Stimulated activated CD8-positive, alpha-beta memory T cell treated with anti-CD3 and anti-CD28 coated beads, Interleukin-15, amount 100 ng/mL, for 48 hours (primary cell): ENCODE results near the gene MYRIP.
"Not testable (repeated sequence)": the region's sequence is repeated elsewhere in the genome, so short reads cannot be mapped to it uniquely, and the experiment has no call there.

ENCODE experiments used
- DNase-seq, 2 donors: peaks; one replicate each; pipeline ENCODE4 v3.0.0-alpha.2; 2020; ENCODE audit warnings: low read depth in 2 of 2

MYRIP gene

DNA sequence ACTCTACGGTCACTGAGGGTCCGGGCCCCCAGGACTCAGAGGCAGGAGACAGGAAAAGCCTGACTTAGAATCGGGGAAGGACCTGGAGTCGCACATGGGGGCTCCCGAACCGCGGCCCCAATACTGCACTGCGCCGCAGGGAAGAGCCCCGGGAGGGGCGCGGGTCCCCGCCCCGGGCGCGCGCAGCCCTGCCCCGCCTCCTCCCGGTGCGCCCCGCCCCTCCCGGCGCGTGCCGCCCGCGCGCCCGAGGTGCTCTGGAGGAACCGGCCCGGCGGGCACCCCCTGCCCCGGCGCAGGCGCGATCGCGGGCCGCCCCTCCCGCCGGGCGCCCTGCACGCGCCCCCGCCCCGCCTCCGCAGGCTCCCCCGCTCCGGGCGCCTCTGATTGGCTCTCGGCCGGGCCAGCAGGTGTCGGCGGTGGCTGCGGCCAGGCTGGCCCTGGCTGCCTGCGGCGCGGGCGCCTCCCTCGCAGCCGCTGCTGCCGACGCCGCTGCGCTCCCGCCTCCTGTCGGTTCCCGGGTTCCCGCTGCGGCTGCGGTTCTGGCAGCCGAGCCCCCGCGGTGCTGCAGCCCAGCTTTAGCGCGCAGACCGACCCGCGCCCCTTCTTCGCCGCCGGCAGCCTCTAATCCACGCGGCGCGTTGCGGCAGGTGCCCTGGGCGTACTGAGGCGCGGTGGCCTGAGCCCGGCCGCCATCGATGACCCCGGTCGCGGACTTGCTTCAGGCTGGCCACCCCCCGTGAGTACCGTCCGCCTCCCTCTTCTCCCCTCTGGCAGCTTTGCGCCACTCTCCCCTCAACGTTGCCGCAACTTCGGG, at the start of gene MYRIP:
TSS of gene MYRIP (plus strand) at position 429 of the 814 bp plus-strand sequence. CDS start 91,208 bp downstream, outside the sequence.
- no peak for DNase-seq

DNA sequence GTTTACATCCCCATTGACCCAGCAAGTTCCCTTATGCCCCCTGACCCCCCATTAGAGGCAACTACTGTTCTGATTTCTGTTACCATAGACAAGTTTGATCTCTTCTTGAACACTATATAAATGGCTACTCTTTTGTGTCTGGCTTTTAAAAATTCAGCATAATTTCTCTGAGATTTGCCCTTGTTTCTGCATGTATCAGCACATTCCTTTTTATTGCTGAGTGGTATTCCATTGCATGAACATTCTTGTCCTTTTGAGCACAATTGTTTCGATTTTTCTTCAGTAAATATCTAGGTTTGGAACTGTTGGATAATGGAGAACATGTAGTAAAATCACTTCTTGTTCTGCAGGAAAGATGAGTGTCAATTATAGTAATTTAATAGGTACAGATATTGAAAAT, 49.1 kb upstream of the MYRIP start:
- no peak for DNase-seq

DNA sequence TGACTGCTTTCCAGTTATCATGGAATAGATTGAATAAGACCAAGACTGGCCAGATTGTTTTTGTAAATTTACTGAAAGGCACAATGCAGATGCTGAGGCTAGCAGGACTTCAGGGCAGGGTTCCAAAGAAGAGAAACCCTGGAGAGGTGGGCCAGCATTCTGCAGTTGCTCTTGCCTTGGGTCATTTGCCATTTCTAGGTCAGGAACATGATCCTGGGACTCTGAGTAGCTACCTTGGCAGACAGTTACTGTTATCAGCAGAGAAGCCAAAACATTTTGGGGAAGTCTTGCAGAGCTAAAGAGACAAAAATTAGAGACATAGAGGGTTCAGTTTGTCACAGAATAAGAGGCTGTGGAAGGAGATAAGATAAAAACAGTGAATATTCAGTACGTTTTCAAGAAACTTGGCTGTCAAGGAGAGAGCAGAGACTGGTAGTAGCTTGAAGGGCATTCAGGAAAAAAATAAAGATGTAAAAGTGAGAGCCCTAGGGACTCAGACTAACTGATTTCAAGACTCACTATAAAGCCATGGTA, 46.8 kb upstream of the MYRIP start:
- no peak for DNase-seq

DNA sequence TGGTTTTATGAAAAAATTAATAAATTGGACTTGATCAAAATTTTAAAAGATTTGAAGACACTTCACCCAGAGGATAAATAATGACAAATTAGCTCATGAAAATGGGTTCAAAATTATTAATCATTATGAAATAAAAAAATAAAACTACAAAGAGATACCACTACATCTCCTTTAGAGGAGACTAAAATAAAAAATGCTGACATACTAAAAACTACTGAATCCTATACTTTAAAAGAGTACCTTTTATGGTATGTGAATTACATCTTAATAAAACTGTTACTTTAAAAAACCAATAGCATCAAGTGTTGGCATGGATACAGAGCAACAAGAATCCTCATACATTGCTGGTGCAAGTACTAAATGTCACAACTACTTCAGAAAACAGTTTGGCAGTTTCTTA, 46.0 kb upstream of the MYRIP start:
- no peak for DNase-seq

GRCh38 chr3:39765575-39765974, 43.8 kb upstream of the MYRIP start:
- no peak for DNase-seq

DNA sequence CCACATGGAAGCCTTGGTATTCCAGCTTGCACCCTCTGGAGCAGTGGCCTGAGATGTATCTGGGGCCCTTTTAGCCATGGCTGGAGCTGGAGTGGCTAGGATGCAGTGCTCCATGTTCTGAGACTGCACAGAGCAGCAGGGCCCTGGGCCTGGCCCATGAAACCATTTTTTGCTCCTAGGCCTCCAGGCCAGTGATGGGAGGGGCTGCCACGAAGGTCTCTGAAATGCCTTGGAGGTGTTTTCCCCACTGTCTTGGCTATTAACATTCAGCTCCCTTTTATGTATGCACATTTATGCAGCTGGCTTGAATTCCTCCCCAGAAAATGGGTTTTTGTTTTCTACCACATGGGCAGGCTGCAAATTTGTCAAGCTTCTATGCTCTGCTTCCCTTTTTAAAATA, 43.0 kb upstream of the MYRIP start:
- DNase-seq = no peak

GRCh38 chr3:39766909-39767308, 42.5 kb upstream of the MYRIP start:
- DNase-seq = not testable (repeated sequence)

DNA sequence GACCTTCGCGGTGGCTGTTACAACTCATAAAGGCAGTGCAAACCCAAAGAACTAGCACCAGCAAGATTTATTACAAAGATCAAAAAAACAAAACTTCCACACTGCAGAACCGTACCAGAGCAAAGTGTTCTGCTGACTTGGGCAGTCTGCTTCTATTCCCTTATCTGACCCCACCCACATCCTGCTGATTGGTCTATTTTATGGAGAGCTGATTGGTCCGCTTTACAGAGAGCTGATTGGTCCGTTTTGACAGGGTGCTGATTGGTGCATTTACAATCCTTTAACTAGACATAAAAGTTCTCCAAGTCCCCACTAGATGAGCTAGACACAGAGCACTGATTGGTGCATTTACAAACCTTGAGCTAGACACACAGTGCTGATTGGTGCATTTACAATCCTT, 31.2 kb upstream of the MYRIP start:
- DNase-seq = not testable (repeated sequence)

DNA sequence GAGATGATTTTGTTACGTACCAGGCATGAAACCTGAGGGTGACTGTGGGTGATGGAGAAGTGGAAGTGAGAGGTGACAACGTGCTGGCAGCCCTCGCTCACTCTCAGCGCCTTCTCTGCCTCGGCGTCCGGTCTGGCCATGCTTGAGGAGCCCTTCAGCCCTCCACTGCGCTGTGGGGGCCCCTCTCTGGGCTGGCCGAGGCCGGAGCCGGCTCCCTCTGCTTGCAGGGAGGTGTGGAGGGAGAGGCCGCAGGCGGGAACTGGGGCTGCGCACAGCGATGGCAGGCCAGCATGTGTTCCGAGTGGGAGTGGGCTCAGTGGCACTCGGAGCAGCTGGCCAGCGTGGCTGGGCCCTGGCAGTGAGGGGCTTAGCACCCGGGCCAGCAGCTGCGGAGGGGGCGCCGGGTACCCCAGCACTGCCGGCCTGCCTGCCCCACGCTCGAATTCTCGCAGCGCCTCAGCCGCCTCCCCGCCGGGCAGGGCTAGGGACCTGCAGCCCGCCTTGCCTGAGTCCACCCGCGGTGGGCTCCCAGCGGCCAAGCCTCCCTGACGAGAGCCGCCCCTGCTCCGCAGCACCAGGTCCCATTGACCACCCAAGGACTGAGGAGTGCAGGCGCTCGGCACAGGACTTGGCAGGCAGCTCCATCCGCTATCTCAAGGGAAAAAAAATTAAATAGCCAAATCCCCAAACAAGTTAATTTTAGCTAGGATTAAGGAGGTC, 29.7 kb upstream of the MYRIP start:
- no peak for DNase-seq

DNA sequence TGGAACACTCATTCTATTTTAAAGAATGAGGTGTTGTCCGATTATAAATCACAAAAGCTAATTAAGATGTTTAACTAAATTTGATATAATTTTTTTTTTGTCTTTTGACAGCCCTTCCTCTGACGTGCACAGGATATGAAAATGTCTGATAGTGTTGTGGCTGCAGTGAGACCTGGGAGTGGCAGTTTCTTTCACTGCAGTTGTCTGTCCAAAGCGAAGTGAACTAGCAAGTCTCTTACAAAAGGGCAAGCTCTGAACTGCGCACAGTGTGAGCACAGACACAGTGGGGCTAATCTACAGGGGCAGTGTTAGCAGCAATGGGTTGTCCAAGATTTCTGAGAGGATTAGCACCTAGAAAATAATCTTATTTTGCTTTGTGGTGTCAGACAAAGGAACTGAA, 29.1 kb upstream of the MYRIP start:
- no peak for DNase-seq

GRCh38 chr3:39781025-39781424, 28.4 kb upstream of the MYRIP start:
- DNase-seq = no peak

DNA sequence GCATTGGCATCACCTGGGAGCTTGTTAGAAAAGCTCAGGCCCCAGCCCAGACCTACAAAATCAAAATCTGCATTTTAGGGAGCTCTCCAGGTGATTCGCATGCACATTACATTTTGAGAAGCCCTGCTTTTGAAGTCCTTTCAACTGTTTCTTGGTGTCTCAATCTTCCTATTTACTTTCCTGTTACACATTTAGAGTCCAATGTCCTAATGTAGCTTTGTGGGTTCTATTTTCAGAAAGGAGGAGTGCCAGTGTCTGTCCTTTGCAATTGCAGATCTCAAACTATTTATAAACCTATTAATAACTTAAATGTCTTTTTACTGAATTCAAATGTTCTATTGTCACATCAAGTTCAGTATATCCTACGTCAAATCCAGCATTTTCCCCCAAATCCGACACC, 27.8 kb upstream of the MYRIP start:
- DNase-seq = no peak

GRCh38 chr3:39783680-39784079, 25.7 kb upstream of the MYRIP start:
- DNase-seq = no peak

DNA sequence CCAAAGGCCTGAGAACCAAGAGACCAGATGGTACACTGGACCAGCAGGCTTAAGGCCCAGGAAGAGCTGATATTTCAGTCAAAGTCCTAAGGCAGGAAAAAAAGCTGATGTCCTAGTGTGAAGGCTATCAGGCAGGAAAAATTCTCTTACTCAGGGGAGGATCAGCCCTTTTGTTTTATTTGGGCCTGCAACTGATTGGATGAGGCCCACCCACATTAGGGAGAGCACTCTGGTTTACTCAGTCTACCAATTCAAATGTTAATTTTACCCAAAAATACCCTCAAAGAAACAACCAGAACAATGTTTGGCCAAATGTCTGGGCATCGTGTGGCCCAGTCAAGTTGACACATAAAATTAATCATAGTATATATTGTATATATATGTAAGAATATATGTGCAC, 24.5 kb upstream of the MYRIP start:
- DNase-seq = no peak

- DNase-seq = no peak
Observed at GRCh38 chr3:39788128-39788883, 21.1 kb upstream of the MYRIP start.

DNA sequence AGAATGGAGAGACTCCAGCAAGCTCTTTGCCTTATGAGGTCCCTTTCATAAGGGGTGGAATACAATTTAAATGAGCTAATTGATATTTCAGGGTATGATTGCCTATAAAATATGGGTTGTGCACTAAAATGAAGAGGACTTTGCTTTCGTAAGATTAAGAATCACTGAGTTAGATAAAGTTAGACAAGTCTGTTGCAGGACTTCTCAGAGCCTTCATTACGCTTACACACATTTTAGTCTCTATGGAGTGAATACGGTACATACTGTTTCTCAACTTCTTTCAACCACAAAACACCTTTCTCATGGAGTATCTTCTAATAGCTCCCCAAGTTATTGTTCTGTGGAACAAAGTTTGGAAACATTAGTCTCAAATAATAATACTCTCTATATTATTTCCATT, 17.8 kb upstream of the MYRIP start:
- no peak for DNase-seq

- DNase-seq = no peak
Observed at GRCh38 chr3:39794880-39795279, 14.5 kb upstream of the MYRIP start.

GRCh38 chr3:39801216-39801615, 8.2 kb upstream of the MYRIP start:
- no peak for DNase-seq

DNA sequence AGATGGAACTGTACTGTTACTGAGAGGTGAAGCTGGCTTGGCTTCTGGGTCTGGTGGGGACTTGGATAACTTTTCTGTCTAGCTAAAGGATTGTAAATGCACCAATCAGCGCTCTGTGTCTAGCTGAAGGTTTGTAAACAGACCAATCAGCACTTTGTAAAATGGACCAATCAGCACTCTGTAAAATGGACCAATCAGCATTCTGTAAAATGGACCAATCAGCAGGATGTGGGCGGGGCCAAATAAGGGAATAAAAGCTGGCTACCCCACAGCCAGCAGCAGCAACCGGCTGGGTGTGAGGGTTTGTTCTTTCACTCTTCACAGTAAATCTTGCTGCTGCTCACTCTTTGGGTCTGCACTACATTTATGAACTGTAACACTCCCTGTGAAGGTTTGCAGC, 6.9 kb upstream of the MYRIP start:
- DNase-seq = not testable (repeated sequence)

- DNase-seq = no peak
Observed at GRCh38 chr3:39803956-39804355, 5.5 kb upstream of the MYRIP start.

- DNase-seq = no peak
Observed at GRCh38 chr3:39804951-39805350, 4.5 kb upstream of the MYRIP start.

- no peak for DNase-seq
Observed at GRCh38 chr3:39805650-39806049, 3.8 kb upstream of the MYRIP start.
